HG02870 (cell line): ENCODE measurements around the gene MVB12B.

Source experiments
- ATAC-seq: cut with Tn5 transposase; IDR thresholded peaks from one replicate; pipeline ENCODE4 v1.9.1; 2021; ENCODE audit warnings: mild to moderate bottlenecking, moderate library complexity; ENCODE audit not compliant: unreplicated experiment

Gene MVB12B

DNA sequence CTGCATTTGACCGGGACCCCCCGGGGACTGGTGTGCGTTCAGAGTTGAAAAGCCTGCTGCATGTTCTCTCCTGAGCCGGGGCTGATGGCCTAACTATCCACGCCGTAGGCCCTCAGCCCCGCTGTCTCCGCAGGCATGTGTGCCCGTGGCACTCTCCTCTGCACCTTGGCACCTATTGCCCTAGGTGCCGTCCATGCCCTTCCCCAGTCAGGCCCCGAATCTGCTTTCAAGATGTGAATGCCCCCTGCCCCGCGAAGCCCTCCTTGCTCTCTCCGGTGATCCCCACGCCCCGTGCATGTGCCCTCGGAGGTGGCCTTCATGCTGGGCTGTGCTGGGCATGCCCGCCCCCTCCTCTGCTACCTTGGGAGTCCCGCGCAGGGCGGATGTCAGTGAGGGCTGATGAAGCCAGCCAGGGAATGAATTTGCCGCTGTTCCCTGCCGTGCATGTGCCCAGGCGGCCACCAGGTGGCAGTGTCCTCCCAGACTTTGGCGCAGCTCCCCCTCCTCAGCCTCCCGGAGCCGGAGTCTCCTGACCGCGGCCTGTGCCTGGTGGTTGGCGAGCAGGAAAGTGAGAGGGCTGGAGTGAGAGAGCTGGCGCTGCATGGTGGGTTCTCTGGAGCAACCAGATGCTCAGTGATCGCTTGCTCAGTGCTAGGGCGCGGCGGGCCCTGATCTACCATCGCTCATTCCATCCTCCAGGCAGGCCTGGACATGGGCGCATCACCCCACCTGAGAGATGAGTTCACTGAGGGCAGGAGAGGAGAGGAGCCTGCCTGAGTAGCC, 174.2 kb downstream of the MVB12B start:
- ATAC-seq, result no peak

DNA sequence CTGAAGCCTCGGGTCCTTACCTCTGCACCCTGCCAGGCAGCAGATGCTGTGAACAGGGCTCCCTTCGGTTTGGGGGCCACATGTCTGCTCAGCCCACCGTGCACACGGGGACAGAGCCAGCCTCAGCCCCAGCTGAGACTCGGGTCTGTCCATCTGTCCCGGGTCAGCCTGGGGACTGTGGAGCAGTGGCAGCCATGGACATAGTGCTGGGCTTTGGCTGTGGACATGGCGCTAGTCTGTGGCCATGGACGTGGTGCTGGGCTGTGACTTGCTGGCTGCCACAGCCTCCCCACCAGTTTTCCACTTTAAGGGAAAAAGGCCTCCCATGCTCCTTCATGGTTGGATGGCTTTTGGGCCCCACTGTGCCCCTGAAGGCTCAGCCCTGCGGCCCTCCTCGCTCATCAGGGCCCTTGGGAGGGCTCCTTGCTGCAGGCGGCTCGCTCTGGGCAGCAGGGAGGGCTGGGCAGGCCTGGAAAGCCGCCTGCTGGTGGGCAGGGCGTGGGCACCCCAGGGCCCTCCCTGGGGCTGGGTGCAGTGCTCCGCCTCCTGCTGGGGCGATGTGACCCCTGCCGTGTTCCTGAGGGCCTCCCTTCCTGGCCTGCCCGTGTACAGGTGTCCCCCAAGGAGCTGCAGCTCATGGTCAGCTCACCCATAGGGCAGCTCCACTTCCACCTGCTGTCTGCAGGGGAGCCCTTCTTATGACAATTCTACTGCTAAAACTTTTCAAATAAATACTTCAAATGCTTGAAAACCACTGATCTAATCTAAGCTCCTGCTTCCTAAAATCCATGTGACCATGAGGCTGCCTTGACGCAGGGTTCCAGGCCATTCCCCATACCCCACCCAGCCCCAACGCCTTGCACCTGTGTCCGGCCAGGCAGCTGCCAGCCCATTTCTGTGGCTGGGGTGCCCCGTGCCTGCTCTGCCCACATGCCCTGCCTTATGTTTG, 175.0 kb downstream of the MVB12B start:
- no peak for ATAC-seq

DNA sequence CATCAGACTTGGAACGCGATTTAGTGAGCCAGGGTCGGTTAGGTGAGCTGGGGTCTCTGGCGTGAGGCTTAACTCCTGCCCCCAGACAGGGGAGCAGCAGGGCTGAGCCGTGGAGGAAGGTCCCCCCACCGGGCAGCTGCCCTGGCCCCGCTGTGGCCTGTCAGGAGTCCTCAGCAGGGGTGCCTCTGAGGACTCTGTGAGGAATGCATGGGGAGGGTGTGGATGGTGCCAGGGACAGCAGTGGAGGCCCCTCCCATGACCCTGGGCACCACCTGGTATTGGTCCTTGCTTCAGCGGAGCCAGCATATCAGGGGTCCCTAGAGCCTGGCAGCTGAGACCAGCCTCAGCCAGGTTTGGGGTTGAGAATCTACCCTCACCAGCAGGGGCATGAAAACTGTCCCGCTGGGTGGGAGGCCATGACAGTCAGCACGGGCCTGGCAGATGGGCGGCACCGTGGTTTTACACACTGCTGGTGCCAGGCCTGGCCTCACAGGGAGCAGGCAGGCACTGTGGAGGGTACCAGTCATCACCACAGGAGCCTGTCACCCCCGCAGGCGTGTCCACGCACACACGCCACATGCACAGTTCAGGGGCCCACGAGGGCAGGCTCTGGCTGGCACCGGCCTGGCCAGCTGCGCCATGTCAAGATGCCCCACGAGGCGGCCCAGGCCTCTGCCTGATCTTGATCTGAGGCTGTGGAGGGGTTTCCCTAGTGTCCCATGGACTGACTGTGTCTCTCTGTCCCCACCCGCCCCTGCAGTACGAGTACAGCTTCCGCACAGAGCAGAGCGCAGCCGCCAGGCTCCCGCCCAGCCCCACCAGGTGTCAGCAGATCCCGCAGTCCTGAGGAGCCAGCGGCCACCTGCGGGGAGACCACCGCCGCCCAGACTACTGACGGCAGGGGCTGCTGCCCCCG, 176.0 kb downstream of the MVB12B start:
- ATAC-seq, result no peak

DNA sequence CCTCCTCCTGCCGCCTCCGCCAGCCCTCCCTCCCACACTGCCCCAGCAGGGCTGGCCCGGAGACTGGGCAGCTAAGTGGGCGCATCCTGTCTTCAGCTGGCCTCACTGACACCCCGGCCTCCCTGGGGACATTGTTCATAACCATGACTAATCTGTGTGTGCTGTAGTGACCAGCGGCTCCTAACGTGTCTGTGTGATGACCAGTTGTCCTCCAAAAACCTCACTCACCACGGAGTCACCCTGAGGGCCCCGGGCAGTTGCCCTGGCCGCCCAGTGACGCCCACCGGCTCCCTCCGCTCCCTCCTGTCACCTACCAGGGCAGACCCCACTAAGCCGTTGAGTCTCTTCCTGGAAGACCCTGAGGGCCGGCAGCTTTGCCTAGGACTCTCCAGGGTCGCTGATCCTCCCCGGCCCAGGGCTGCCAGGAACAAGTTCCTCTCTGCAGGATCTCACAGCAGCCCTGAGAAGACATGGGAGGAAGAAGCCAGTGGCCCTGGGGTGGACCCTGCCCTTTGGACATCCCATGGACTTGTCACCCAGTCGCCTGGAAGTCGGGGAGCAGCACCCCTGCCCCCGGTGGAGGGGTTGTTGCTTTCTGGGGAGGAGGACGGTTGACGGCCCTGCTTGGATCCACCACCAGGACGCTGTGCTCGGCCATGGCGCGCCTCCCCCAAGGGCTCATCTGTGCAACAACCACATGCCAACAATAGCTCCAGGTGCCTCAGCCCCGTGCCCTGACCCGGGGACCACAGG, 176.9 kb downstream of the MVB12B start:
- no peak for ATAC-seq

DNA sequence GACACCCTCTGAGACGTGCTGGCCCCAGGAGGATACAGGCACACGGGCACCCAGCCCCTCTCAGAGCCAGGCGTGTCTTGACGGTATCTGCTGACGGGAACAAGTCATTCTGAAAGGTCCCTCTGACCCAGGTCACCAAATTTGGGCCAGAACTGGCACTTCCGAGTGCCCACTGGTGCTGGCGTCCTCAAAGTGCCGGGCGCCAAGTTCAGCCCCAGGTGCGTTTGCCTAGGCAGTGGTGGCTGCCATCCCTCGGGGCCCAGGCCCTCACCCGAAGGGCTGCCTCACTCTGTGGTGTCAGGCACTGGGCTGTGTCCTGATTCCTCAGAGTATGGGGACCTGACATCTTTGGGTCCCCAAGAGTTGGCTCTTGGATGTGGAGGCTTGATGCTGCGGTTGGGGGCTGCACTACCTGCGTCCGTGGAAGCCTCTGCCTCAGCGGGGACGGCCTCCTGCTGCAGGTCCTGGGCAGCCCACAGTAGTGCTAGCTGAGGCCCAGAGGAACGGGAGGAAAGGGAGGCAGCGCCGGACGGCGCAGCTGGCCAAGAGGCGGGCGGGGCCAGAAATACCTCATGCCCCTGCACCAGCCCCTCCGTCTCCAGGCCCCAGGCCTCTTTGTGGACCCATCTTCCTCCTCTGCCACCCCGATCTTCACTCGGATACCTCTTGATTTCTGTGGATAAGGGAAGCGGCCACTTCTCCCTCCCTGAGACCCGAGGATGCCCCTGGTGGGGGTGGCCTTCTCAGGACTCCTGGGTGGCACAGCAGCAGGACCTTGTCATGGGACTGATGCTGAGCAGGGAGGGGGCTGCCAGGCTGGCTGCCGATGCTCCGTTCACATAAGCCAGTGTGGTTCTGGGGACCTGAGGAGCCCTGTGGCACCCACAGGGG, 177.7 kb downstream of the MVB12B start:
- ATAC-seq, result no peak

DNA sequence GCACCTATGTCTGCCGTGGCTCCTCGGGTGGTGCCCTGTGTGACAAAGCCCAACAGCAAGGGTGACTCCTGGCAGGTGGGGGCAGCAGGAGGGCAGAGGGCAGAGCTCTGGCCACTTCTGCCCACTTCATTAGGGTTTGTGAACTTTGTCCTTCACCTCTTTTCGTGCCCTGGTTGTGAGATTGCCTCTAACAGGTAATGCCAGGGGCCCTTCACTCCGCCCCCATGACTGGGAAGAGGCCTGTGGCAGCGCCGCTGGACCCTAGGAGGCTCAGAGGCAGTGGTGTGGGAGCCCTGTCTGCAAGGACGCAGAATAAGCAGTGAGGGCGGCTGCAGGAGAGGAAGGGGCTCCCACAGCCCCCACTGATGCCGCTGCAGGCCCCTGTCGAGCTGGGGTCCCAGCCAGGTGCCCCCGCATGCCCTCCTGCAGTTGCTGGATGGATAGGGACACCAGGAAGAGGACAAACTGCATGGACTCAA, 178.4 kb downstream of the MVB12B start:
- ATAC-seq, result no peak

DNA sequence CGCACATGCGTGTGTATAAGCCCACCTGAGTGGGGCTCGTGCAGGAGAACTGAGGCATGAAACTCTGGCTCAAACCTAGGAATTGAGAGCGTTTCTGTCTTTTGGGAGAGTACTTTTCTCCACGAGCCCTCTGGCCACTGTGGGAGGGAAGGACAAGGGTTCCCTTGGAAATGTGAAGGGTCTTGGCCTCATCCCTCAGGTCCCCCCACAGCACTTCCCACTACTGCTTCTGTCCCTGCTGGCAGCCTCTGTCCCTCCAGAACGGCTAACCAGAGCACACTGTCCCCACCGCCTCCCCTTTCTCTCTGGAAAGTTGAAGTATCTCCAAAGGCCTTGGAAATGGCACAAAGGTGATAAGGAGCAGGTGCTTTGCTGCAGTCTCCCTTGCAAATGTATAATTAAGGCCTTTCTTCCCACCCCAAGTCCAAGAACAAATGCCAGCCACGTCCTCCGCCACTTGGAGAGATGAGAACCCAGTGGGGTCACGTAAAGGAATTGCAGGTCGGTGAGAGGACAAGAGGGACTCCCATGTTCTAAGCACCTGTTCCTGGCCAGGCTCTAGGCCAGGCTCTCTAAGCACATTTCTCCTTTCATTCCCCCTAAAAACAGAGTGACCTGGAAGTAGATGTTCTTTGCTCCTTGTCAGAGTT, 179.2 kb downstream of the MVB12B start:
- no peak for ATAC-seq

DNA sequence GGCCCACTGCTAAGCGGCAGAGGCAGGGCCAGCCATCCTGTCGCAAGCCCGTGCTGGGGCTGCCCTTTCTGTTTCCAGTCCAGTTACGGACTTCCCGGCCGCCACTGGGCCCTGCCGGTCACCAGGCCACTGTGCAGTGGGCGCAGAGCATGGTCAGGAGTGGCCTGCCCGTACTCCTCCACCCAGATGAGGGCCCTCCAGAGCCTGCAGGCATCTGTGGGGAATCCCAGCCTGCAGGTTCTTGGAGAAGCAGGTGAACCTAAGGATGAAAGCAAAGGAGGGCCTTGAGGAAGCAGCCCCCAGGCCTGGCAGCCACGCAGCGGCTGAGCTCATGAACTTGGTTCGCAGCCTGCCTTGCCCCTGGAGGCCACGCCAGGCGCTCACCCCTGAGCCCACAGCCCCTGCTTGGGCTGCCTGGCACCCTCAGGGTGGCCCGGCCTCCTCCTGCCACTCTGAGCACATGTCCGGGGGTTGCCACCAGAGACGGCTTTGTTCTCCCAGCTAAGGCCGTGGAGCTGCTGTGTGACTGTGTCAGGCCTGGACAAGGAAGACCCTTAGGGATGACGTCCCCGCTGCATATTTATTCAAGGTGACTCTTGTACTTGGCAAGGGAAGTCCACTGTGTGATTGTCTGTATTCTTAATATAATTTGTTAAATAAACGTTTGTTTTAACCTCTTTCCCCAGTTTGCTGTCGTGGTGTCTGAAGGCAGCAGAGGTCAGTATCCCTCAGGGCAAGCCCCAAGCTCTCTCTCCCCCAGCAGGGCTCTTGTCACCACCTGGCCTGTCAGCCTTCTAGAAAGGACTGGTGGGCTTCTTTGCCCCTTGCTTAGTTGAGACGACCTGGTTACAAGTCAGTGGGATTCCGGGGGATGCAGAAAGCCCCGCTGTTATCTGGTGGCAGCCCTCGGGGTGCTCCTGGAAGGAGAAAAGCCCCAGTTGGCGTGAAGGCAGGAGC, 180.0 kb downstream of the MVB12B start:
- no peak for ATAC-seq

DNA sequence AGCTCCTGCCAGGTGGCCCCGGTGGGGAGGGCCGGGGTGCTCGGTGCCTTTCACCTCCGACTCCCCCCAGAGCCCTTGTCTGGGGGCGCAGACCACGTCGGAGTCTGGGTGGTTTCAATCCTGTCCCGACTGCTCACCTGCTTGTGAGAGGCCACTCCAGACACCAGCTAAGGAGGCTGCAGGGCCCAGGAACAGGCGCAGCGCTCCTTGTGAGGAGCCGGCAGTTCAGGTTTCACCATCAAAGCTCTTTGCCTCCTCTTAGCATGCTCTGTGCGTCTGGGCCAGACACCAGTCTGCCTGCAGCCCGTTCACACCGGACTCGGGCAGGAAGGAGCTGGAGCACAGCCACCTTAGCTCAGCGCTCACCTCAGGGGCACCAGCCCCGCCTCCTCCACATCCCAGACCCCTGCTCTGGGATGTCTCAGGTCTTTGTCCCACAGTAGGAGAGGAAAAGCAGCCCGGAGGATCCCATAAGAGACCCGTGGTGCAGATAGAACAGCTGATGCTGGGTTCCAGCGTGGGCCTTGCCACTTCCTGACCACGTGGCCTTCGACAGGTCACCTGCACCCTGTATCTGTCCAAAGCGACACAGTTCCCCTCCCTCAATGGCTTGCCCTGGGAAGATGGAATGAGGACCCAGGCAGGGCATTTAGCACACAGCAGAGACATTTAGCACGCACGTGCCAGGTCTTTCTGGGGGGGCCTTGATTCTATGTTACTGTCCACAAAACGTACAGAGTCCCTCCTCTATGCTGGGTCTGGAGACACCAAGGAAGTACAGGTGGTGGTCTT, 180.9 kb downstream of the MVB12B start:
- ATAC-seq, result no peak

DNA sequence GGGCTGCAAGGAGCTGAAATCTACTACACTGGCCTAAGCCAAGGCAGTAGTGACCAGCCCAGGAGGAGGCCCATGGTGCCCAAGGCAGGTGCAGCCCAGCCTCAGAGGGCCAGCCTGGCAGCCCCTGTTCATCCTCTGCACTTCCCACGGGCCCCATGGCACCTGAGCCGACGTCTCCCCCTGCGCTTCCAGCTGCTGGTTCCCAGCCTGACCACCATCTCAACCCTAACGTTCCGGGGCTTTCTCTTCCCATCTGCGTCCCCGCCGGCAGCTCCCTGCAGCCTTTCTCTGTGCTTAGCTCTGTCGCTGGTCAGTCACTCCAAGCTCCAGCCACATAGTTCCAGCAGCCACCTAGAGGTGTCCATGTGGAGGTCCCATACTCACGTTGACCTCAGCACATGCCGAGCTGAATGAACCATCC, 181.6 kb downstream of the MVB12B start:
- no peak for ATAC-seq

DNA sequence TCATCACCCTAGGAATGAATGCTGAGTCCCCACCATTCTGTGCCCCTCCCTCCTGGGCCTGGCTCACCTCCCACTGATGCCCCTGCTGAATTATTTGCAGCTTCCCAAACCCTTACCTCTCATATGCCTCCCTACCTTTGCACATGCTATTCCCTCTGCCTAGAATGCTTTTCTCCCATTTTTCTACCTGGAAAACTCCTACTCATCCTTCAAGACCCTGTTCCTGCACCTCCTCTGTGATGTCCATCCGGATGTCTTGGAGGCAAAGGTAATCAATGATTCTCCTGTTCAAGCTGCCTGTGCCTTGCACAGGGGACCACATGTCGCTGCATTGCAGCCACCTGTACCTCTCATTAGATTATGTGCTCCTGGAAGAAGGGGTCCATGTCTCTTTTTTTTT, 182.3 kb downstream of the MVB12B start:
- no peak for ATAC-seq

DNA sequence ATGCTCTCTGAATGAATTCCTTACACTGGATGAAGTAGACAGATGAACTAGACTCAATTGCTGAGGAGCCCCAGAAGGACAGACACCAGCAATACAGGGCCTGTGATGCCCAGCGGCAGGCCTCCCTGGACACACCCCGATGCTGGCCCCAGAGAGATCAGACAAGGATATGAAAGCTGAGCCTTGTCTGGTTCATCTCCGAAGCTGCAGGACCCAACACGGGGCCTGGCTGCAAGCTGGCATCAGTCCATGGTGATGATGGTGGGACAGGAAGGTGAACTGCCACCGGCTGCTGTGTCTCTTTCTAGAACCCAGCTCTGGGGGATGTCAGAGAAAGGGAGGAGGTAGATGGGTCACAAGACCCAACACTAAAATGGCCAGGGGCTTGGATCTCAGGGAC, 183.1 kb downstream of the MVB12B start:
- no peak for ATAC-seq

DNA sequence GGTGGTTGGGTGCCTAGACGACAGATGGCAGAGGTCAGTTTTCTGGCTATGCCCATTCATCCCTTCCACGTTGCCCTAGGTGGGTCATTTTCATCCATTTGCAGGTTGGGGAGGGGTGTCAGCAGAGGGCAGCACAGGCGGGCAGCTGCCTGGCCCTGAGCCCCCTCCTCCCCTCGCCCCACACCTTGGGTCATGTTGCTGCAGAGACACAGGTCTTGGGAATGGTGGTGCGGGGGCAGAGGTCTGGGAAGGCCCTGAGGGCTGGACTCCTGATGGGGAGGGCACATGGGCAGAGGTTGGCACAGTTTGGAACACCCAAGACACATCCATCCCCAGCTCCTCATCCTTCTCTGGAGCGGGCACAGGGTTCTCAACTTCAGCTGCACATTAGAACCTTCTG, 183.9 kb downstream of the MVB12B start:
- ATAC-seq, result no peak

DNA sequence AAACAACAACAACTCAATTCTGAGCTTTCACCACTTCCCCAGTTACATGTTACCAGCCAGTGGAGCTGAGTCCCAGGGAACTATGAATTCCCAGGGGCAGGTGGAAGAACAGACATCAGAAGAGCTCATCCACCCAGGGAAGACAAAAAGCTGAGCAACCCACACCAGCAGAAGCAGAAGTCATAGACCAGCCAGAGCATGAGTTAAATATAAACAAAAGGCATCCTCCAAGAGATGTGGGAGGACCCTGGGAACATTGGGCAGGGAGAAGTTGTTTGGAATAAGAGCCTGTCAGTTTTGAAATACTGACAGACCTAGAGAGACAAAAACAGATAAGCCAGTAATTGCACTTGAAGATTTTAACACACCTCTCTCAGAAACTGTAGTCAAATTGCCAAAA, 184.8 kb downstream of the MVB12B start:
- no peak for ATAC-seq

DNA sequence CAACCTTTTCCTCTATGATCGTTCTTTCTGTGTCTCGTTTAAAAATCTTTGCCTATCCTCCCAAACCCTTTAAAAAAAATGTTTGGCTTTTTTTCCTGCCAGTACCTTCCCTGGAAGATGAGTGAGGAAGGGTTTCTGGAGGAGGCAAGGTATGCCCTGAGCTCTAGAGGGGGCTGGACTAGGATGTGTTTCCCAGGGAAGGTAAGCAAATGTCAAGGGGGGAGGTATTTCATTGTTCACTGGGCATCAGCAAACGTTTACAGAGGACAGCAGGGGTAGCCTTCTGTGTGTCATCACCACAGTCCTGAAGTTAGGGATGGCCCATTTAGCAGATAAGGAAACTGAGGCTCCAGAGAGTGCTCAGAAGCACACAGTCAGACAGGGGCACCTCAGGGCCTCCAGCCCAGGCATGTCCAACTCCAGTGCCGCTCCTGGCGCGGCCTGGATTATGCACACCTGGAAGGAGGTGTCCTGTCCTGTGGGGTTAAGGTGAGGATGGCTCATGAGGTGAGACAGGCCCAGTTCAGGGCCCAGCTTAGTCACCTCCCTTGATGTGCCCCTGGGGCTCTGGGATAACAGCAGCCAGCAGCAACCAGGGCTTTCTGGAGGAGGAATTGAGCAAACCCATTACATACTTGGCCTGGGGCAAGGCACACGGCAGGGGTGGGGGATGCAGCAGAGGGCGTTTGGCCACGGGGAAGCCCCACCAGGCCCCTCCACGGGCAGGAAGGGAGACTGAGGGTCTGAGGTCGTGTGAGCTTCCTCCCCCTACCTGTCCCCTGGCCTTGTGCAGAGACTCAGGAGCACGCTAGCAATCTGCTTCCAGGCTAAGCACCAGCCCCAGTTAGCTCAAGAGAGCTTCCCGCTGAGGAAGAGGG, 186.8 kb downstream of the MVB12B start:
- ATAC-seq, result no peak
